Subcutaneous adipose tissue (tissue), 4 donors: ENCODE measurements around the gene CYP2R1. TPM values are rescaled to one million over a fixed set of nuclear protein-coding genes. Genes with fewer than 3 reads are reported as not detected.

Experiments used
- total RNA-seq, 4 donors: library from RNA; depleted of rRNA; stranded (reverse); fragments of >200 nt; gene quantifications; one replicate each; pipeline ENCODE4 v1.1.0, GENCODE V29; 2016
- TF ChIP-seq, protein P1 (sequence below): fragments of 450-650 bp; IDR thresholded peaks from one replicate; pipeline ENCODE4 v1.5.1; 2016; ENCODE audit warnings: low read depth, mild to moderate bottlenecking, control low read depth, antibody characterized with exemption, moderate library complexity

Gene CYP2R1
- total RNA-seq, 4 donors from 2014 or later: 5.8 to 17.3 (median 9.7) TPM

DNA sequence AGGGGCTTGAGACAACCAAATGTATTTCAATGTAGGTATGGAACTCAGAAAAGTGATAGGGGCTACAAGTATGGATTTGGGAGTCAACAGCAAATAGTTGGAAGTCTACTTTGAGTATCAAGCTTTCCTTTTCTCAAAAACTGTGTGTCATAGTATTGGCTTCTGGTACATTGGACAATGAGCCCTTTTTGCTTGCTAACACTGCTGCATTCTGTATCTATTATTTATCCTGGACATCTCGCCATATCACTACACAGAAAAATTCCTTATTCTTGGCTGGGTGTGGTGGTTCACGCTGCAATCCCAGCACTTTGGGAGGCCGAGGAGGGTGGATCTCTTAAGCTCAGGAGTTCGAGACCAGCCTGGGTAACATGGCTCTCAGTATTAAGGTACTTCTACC, 18.4 kb downstream of the CYP2R1 start:
- TF ChIP-seq, protein P1, sequence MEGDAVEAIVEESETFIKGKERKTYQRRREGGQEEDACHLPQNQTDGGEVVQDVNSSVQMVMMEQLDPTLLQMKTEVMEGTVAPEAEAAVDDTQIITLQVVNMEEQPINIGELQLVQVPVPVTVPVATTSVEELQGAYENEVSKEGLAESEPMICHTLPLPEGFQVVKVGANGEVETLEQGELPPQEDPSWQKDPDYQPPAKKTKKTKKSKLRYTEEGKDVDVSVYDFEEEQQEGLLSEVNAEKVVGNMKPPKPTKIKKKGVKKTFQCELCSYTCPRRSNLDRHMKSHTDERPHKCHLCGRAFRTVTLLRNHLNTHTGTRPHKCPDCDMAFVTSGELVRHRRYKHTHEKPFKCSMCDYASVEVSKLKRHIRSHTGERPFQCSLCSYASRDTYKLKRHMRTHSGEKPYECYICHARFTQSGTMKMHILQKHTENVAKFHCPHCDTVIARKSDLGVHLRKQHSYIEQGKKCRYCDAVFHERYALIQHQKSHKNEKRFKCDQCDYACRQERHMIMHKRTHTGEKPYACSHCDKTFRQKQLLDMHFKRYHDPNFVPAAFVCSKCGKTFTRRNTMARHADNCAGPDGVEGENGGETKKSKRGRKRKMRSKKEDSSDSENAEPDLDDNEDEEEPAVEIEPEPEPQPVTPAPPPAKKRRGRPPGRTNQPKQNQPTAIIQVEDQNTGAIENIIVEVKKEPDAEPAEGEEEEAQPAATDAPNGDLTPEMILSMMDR: no peak

DNA sequence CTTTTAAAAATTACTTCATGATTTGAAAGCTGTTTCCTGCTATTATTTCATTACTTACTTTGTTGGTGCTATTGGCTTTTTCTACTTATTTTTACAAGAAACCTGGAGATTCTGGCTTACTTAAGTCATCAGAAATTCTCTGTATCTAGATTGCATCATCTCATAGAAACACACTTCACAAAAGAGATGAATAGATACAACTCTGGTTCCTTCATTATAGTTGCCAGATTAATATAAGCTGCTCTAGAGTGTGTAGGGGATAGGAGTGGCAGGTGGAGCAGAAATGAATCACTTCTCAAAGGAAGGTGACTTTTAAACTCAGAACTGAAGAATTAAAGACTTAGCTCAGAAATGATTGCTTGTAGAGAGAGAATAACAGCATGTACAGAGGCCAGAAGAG, 20.0 kb downstream of the CYP2R1 start:
- TF ChIP-seq, protein P1: no peak

DNA sequence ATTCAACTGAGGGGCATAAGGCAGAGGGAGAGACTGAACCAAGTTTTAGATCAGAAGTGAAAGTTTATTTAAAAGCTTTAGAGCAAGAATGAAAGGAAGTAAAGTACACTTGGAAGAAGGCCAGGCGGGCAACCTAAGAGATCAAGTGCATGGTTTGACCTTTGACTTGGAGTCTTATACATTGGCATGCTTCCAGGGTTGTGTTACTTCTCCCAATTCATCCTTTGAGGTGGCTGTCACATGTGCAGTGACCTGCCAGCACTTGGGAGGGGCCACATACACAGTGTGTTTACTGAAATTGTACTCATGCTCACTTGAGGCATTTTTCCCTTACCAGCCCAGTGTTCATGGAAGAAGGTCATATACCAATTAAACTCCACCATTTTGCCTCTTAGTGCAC, 30.4 kb downstream of the CYP2R1 start:
- TF ChIP-seq, protein P1: no peak

DNA sequence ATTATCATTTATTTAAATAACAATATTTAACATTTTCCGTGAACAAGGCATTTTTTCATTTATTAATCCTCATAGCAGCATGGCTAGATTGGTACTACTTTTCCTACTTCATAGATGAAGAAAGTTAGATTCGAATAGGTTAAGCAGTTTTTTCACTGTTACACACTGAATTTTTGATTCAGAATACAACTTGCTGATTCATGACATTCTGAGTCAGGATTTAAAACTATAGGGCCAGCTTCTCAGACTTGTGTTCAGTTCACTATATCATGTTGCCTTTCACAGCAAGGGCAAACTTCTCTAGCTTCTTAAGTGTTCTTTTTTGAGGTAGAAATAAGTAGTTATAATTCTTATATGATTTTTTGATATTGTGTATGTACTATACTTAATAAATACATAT, 31.5 kb downstream of the CYP2R1 start:
- TF ChIP-seq, protein P1: no peak

DNA sequence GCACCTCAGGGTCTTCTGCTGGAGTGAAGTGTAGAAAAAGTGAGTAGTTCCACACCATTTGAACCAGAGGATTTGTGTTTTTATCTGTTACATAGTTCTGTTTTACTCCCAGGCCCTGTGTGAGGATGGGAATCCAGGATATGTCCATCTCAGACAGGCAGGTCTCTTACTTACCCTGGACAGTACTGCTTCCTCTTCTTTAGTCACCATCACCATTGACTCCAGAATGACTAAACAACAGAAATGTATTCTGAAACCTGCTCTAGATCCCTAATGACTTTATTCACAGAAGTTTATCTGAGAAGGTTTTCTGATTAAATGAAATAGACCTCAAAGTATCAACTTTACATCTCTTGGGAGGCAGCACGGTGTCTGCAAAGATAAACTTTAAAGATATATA, 33.6 kb downstream of the CYP2R1 start:
- TF ChIP-seq, protein P1: no peak

DNA sequence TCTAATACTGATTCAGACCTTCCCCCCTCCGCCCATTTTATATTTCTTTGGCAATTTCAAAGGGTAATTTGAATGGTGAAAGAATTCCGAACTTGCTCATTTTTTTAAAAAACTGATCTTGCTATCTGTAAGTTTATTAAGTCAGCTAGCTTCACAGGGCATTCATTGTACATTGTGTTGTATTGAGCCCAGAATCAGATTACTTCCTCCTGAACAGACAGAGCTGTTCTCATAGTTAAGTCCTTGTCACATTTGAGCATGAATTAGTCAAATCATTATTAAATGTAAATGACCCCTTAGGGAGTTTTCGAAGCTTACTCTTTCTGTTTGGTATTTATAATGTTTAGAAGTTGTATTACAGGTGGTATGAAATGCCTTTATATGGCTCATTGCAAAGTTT, 34.4 kb downstream of the CYP2R1 start:
- TF ChIP-seq, protein P1: no peak

DNA sequence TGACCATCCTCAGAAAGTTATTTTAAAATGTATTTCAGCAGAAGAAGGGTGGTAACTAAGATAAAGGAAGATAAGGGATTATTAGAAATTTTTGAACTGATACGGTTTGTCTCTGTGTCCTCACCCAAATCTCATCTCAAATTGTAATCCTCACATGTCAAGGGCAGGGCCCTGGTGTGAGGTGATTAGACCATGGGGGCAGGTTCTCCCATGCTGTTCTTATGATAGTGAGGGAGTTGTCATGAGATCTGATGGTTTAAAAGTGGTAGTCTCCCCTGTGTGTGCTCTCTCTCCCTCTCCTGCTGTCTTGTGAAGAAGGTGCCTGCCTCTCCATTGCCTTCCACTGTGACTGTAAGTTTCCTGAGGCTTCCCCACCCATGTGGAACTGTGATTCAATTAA, 36.1 kb downstream of the CYP2R1 start:
- TF ChIP-seq, protein P1: no peak
